ENCODE data around the gene NET1. TPM values are rescaled to one million over a fixed set of nuclear protein-coding genes. Genes with fewer than 3 reads are reported as not detected.
"Not testable (repeated sequence)": the region's sequence is repeated elsewhere in the genome, so short reads cannot be mapped to it uniquely, and the experiment has no call there.

The NET1 gene
- total RNA-seq, 1 experiment from 2014 or later = 84.6 TPM

- no peak for DNase-seq (ENCODE audit: low read depth)
Measured at GRCh38 chr10:5399332-5399731, 13.0 kb upstream of the NET1 start.

DNA sequence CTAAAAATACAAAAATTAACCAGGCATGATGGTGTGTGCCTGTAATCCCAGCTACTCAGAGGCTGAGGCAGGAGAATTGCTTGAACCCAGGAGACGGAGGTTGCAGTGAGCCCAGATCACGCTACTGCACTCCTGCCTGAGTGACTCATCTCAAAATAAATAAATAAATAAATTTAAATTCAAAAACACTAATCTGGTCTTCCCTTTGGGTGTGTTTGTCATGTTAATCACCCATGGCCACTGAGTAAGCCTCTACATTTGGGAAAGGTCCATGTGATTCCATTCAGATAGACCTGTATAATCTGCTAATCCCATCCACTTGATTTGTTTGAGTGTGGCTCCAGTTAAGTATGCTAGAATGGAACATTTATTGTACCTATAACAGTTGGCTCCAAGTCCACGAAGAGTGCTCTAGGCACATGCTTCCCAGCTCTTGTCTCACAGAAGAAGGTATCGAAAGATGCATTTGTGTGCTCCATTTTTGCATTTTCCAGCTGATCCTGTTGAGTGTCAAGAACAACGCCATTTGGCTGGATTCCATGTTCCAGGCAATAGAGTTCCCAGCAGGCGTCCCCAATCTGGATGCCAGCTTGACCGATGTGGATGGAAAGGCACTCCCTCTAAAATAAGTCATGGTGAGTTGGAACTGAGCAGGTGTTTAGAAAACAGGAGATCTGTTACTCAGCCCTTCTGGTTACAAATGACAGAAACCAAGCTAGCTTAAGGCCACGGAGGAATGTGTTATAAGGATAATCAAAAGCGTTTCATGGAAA, 11.7 kb upstream of the NET1 start:
- DNase-seq (ENCODE audit: low read depth) = no peak

- DNase-seq (ENCODE audit: low read depth) = no peak
Measured at GRCh38 chr10:5402798-5403197, 9.6 kb upstream of the NET1 start.

GRCh38 chr10:5404208-5405041, 7.9 kb upstream of the NET1 start, which contains the start of gene TUBAL3:
Gene TUBAL3 (minus strand): TSS chr10:5404828. CDS start chr10:5404792, 36 bp downstream.
- peak; percentile 45 for DNase-seq (ENCODE audit: low read depth)

GRCh38 chr10:5406918-5407317, 5.4 kb upstream of the NET1 start:
- no peak for DNase-seq (ENCODE audit: low read depth)

- DNase-seq (ENCODE audit: low read depth) = not testable (repeated sequence)
Measured at GRCh38 chr10:5410787-5411186, 1.6 kb upstream of the NET1 start.

DNA sequence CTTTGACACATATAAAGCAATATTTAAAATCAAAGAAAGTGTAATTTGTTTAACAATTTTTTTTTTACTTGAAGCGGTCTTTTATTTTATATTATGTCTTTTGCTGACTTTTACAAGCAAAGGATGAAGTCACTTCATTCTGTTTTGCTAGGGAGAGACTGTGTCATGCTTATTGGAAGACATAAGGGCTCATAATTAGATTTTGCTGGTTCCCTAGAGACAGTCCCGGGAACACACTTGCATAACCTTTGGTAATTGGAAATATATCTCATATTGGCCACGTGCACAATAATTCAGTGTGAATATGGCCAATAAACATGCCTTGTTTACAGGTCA, 448 bp upstream of the NET1 start:
- no peak for DNase-seq (ENCODE audit: low read depth)

GRCh38 chr10:5413012-5413938, 918 bp downstream of the NET1 start:
- peak; percentile 53 for DNase-seq (ENCODE audit: low read depth)

DNA sequence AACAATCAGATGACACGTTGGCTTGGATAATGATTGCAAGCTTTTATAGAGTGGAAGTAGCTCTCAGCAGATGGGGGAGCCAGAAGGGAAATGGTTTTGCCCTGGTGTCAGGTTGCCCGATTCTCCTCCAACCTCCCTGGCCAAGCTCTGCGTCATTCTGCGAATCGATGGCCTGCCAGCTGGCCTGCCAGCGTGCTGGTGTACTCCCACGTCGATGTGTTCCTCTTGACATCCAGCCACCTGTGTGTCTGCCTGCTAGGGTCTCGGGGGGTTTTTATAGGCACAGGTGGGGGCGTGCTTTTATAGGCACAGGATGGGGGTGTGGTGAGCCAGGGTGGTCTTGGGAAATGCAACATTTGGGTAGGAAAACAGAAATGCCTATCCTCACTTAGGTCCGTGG, 4.6 kb downstream of the NET1 start:
- DNase-seq (ENCODE audit: low read depth) = no peak

DNA sequence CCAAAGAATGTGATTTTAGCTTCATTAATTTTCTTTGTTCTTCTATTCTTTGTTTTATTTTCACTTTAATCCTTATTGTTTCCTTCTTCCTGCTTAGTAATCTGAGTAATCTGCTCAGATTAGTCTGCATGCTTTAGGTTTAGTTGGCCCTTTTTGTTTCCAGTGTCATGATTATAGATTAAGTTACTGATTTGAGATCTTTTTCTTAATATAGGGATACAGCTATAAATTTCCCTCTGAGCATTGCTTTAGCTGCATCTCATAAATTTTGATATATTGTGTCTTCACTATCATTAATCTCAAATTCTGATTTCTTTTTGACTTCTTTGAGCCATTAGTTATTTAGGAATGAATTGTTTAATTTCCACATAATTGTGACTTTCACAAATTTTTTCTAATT, 6.2 kb downstream of the NET1 start:
- no peak for DNase-seq (ENCODE audit: low read depth)

GRCh38 chr10:5419466-5420094, 7.2 kb downstream of the NET1 start:
- DNase-seq (ENCODE audit: low read depth) = no peak

GRCh38 chr10:5423771-5424170, 11.4 kb downstream of the NET1 start:
- no peak for DNase-seq (ENCODE audit: low read depth)

DNA sequence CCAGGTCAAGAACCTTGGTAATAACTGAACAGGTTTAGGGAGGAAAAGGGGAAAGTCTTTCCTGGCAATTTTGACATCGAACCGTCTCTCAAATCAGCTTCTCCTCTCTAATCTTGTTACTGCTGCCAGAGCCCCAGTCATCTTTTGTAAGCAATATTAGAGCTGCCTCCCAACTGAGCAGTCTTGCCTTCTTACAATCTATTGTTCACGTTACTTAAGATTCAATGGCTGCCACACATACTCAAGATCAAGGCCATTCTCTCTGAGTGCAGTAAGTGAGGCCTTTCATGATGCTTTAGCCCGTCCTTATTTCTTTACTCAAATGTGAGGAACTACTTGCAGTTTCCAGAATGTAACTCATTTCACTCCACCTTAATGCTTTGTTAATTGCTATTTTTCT, 12.4 kb downstream of the NET1 start:
- DNase-seq (ENCODE audit: low read depth) = no peak

DNA sequence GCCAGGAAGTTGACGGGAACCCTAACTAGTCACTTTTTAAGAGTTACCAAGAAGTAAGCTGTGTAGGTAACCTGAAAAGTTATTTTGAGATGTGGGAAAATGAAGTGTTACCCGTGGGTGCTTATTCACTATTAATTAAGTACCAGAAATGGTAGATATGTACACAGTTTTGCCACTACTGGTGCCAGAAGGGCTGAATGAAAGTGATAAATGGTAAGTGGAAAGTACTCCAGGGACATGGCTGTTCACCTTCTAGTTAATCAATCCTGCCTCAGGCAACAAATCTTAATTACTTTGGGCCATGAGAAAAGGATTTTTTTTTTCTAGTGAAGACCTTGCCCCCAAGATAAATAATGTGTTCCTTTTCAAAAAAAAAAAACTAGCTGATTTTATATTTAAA, 15.8 kb downstream of the NET1 start:
- DNase-seq (ENCODE audit: low read depth) = no peak

GRCh38 chr10:5433182-5433581, 20.8 kb downstream of the NET1 start:
- no peak for DNase-seq (ENCODE audit: low read depth)

DNA sequence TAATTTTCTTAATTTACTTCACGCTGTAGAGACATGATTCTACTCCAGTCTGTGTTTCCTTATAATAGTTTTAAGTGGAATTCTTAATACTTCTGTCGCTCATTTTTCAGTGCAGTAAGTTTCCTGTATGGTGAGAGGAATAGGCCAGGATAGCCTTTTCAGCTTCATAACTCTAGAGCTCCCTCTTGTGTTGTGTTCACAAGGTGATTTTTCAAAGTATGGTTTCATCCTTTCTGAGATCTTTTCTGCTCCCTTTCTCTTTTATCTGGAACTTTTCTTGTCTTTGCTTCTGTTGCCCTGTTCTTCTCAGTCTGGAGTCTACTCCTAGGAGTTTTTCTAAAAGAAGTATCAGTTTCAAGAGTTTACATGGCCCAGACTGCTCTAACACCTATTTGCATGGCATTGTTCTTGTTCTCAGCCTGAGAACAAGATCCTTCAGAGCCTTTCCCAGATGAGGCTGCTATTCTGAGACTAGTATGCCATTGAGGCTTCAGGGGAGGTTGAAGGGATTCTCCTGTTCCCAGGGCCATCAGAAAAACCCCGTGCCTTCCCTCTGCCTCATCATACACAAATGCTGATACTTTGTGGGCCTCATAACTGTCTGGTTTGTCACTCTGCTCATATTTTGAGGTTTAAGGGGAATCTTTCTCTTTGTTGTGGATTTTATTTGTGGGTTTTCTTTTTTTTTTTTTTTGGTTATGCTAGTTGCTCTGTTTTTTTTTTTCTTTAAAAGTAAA, 21.8 kb downstream of the NET1 start:
- no peak for DNase-seq (ENCODE audit: low read depth)

DNA sequence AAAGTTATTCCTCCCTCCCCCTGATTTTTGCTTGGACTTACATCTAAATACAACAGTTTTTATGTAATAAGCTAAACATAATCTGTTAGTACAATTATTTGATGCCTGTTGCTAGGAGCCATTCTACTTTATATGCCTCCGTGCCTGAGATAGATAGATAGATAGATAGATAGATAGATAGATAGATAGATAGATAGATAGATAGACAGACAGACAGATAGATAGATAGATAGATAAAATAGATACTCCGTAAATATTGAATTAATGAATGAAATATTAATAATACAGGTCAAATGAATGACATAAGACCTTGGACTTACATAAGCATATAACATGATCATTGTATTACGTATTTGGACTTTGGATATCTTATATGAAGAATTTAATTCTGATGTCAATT, 23.0 kb downstream of the NET1 start:
- no peak for DNase-seq (ENCODE audit: low read depth)

- DNase-seq (ENCODE audit: low read depth) = no peak
Measured at GRCh38 chr10:5440206-5440605, 27.8 kb downstream of the NET1 start.

- DNase-seq (ENCODE audit: low read depth) = no peak
Measured at GRCh38 chr10:5441106-5441505, 28.7 kb downstream of the NET1 start.

DNA sequence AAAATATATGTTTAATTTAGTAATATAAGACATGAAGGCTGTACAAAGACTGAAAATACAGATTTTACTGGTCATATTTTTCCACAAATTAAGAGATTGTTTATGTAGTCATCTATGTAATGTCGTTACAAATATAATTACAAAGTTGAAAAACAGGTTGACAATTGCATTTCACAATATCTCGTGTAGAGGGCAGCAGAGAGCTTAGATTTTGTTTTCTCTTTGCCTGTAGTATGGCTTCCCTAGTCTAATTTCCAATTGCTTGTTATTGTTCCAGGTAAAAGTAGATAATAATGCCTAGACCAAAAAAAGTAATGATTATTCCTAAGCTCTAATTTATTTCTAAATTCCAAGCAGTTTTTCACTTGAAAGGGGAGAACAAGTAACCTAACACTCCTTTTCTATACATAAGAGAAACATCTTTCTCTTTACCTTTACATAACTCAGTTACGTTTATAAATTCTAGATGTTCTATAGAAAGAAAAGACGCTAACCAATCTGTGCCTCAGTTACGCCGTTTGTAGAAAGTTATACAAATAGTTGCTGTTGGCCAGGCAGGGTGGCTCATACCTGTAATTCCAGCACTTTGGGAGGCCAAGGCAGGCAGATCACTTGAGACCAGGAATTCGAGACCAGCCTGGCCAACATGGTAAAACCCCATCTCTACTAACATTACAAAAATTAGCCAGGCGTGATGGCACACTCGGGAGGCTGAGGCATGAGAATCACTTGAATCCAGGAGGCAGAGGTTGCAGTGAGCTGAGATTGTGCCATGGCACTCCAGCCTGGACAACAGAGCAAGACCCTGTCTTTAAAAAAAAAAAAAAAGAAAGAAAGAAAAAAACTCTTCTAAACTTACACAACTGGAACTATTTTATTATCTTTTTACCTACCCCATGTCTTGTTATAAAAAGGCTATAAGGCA, 30.0 kb downstream of the NET1 start:
- no peak for DNase-seq (ENCODE audit: low read depth)

All from Daoy (cell line).